ENCODE measurements around the gene BANF2. TPM values are rescaled to one million over a fixed set of nuclear protein-coding genes. Genes with fewer than 3 reads are reported as not detected.
A peak's percentile ranks its signal among the peaks of the same experiment; 100 is the strongest.

BANF2 gene
- total and polyA plus RNA-seq, 2 of the 4 experiments (the other 2 are of a cell fraction) = not detected

GRCh38 chr20:17665756-17666155 lies 34.0 kb upstream of the BANF2 start:
- H4K91ac ChIP-seq (ENCODE audit: insufficient read depth, low read depth, low read length) = no peak overlapping the region
- no peak overlapping the region for H2AFZ ChIP-seq (replicated peaks; ENCODE audit: low read length, poor library complexity)
- intact Hi-C loops (cut with micrococcal nuclease) = no loop called here
- H3K4me1 ChIP-seq (ENCODE audit: control insufficient read depth, insufficient read depth, low read length) = peaks cover 29% of the 10 kb centered on the region
- no peak overlapping the region for H2AK9ac ChIP-seq (replicated peaks; ENCODE audit: low read depth, low read length, poor library complexity)
- no peak overlapping the region for H2AK5ac ChIP-seq (ENCODE audit: low read depth, low read length)
- in situ Hi-C loops (cut with MboI; ENCODE audit: low sequenced_read_pairs) = no loop called here
- DNase-seq (no peak), ATAC-seq (ENCODE audit: low read depth) (no peak)
- no peak overlapping the region for H2BK5ac ChIP-seq (ENCODE audit: low read depth, low read length, poor library complexity, severe bottlenecking)
- TF ChIP-seq NFE2L2 (IDR thresholded peaks at IDR 0.05; ENCODE audit: low read depth, low read length) (no peak), RCOR1 (IDR thresholded peaks at IDR 0.05; ENCODE audit: insufficient replicate concordance, low read length) (no peak), RFX5 (IDR thresholded peaks at IDR 0.05; ENCODE audit: low read depth, low read length) (no peak), CEBPB (IDR thresholded peaks at IDR 0.05; ENCODE audit: low read depth, low read length) (no peak), RAD21 (IDR thresholded peaks at IDR 0.05; ENCODE audit: low read length) (no peak), USF2 (IDR thresholded peaks at IDR 0.05; ENCODE audit: low read depth, low read length) (no peak)
- H3K4me3 ChIP-seq (ENCODE audit: insufficient read depth, low read depth, low read length) = no peak overlapping the region
- H3K36me3 ChIP-seq (ENCODE audit: control insufficient read depth, insufficient read depth, low read length) = peaks cover 18% of the 10 kb centered on the region
- no peak overlapping the region for H3K4me2 ChIP-seq (ENCODE audit: low read depth, low read length)
- H2BK20ac ChIP-seq (ENCODE audit: low read depth, low read length) = no peak overlapping the region
- H3K18ac ChIP-seq (ENCODE audit: low read depth, low read length) = no peak overlapping the region
- no peaks in the 10 kb centered on the region for H3K27me3 ChIP-seq (ENCODE audit: control insufficient read depth, insufficient read depth, low read length)
- no peaks in the 10 kb centered on the region for H3K9me3 ChIP-seq (ENCODE audit: control insufficient read depth, insufficient read depth, low read length)
- WGBS, 2 experiments (ENCODE audit: extremely low coverage in 2 of 2, insufficient read length in 1 of 2) = no CpG with 5 or more reads among the region's 2 CpGs
- H3K9ac ChIP-seq (ENCODE audit: low read depth, low read length) = no peak overlapping the region
- no peak overlapping the region for H4K5ac ChIP-seq (ENCODE audit: low read depth, low read length)
- peaks cover 23 to 77% of the 10 kb centered on the region in 2 experiments for H3K79me1 ChIP-seq (ENCODE audit: low read depth in 1 of 2, low read length in 2 of 2)
- H3K27ac ChIP-seq (ENCODE audit: insufficient read depth, low read length) = no peak overlapping the region
- no peak overlapping the region for H2BK15ac ChIP-seq (ENCODE audit: low read depth, low read length)
- H3K4ac ChIP-seq (ENCODE audit: low read depth, low read length) = no peak overlapping the region
- CTCF ChIA-PET = no interaction called here
- H3K14ac ChIP-seq (replicated peaks; ENCODE audit: low read depth, low read length) = 0 out of 2 replicates have a peak overlapping the region, but pooled peaks have one; percentile 13
- no peak overlapping the region for H4K8ac ChIP-seq (ENCODE audit: low read depth in 2 of 2, low read length in 2 of 2)
- H3K56ac ChIP-seq (ENCODE audit: extremely low read depth, insufficient read depth, low read length) = no peak overlapping the region
- 0 out of 2 replicates have a peak overlapping the region, but pooled peaks have one; percentile 72 for H3K23ac ChIP-seq (ENCODE audit: low read depth, low read length)
- peaks cover 33% of the 10 kb centered on the region for H3K9me1 ChIP-seq (ENCODE audit: insufficient read depth, low read length)
- dilution Hi-C loops (cut with HindIII; ENCODE audit: low sequenced_read_pairs, unreplicated experiment) = no loop called here
- no peak overlapping the region for H2BK120ac ChIP-seq (ENCODE audit: low read depth, low read length)
- no TSS peak for BruUV-seq (replicated peaks)
- H4K20me1 ChIP-seq (ENCODE audit: insufficient read depth, low read length) = peaks cover 99% of the 10 kb centered on the region
- POLR2A ChIA-PET (ENCODE audit: unreplicated experiment) = no interaction called here

Measured in IMR-90 (cell line).